ENCODE results near the gene MAPK8. TPM values are rescaled to one million over a fixed set of nuclear protein-coding genes. Genes with fewer than 3 reads are reported as not detected.

The MAPK8 gene
- total RNA-seq, 1 experiment from 2014 or later: 52.9 TPM

DNA sequence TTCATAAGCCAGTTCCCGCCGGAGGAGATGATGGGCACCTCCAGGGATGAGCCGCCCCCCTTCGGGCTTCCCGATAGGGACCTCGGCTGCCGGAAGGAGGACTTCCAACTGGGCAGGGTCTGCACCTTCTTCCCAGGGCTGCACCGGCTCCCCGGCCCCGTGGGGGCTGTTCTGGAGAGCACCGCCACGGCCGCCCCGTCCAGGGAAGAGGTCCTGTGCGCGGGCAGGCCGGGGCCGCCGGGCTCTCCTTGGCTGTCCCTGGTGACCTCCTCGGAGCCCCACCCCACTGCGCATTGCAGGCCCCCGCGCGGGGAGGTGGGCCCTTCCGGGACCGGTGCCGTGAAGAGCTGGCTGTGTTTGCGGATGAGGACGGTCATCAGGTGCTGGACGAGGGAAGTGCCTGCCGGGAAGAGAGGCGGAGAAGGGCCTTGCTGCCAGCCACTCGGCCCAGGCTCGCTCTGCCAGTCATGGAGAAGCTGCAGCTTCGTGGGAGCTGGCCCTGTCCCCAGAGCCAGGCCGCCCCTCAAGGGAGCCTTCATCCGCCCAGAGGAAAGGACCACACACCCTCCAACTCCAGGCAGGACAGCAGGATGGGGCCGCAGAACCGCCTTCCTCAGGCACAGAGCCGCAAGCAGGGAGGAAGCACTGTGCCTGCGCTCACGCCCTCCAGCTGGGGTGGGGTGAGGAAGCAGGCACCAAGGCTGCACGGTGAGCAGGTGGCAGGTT is 144.4 kb downstream of the MAPK8 start (continued):
- TF ChIP-seq, protein P1, sequence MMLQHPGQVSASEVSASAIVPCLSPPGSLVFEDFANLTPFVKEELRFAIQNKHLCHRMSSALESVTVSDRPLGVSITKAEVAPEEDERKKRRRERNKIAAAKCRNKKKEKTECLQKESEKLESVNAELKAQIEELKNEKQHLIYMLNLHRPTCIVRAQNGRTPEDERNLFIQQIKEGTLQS (CRISPR knock-in tag; conservative IDR thresholded peaks at IDR 0.05): no peak
- TF ChIP-seq ATF1 (CRISPR knock-in tag; IDR thresholded peaks at IDR 0.05) (no peak), NR3C1 (CRISPR knock-in tag; conservative IDR thresholded peaks at IDR 0.05; ENCODE audit: low read depth) (no peak), SP1 (CRISPR knock-in tag; conservative IDR thresholded peaks at IDR 0.05) (no peak), PRRX2 (CRISPR knock-in tag; IDR thresholded peaks at IDR 0.05) (no peak), IRF2 (CRISPR knock-in tag; IDR thresholded peaks at IDR 0.05; ENCODE audit: borderline replicate concordance, low read depth) (no peak), NR2C2 (CRISPR knock-in tag; IDR thresholded peaks at IDR 0.05) (no peak), SMAD4 (CRISPR knock-in tag; IDR thresholded peaks at IDR 0.05) (no peak)

DNA sequence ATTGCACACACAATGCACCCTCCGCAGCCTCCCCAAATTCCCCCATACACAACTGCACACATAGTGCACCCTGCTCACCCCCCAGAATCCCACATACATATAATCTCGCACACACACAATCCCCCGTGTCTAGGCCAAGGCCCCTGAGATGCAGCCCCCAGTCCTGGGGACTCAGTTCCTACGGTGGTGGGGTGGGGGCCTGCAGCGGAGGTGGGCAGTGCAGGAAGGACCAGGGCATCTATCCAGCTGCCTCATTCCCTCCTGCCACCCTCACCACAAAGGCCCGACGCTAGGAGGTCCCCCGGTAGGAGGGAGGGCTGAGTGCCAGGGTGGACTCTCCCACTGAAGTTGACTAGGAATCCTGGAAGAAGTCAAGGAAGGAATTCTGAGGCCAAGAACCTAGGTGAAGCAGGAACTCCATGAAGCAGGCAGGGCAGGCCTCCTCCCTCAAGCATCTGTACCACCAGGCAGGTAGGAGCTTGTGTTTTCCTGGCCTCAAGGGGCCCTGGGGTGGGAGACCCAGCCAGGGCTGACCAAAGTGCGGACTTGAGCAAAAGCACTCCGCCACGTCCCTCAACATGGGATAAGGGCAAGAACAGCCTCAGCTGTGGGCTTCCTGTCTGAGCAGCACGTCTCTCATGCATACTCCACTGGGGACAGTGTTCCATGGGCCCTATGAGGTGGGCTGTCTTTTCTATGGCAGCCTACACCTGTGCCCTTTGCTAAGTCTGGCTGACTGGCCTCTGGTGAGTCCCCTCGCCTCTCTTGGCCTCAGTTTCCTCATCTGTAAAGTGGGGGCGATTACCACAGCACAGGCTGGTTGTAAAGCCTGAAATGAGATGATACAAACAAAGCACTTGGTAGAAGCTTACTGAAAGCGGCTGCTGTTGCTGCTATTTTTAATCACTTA is 145.7 kb downstream of the MAPK8 start:
- ChIA-PET CTCF (interaction anchor here (1.1 kb wide), 1 partner anchor 8 kb away, joined by 3 read pairs; no protein-coding TSS in a partner anchor), POLR2A (no interaction called here)
- ATAC-seq: no peak
- peaks cover 13% of the 10 kb centered on the region; the same call in 1 of the 2 replicates for H3K4me1 Mint-ChIP-seq
- no peak for DNase-seq (ENCODE audit: low spot score)
- no peaks in the 10 kb centered on the region for H3K27me3 Mint-ChIP-seq (ENCODE audit: low read depth)
- TF ChIP-seq SP1 (CRISPR knock-in tag; conservative IDR thresholded peaks at IDR 0.05) (no peak), ZNF219 (CRISPR knock-in tag; IDR thresholded peaks at IDR 0.05; ENCODE audit: borderline replicate concordance) (no peak), SMAD4 (CRISPR knock-in tag; IDR thresholded peaks at IDR 0.05) (no peak), GRHL2 (CRISPR knock-in tag; IDR thresholded peaks at IDR 0.05; ENCODE audit: insufficient replicate concordance, severe bottlenecking) (no peak), JUN (CRISPR knock-in tag; IDR thresholded peaks at IDR 0.05) (no peak), ZNF671 (CRISPR knock-in tag; IDR thresholded peaks at IDR 0.05) (no peak), ZNF232 (CRISPR knock-in tag; IDR thresholded peaks at IDR 0.05) (no peak), SMAD3 (CRISPR knock-in tag; IDR thresholded peaks at IDR 0.05; ENCODE audit: borderline replicate concordance) (no peak), NFATC4 (CRISPR knock-in tag; IDR thresholded peaks at IDR 0.05) (no peak)
- TF ChIP-seq, protein P2, sequence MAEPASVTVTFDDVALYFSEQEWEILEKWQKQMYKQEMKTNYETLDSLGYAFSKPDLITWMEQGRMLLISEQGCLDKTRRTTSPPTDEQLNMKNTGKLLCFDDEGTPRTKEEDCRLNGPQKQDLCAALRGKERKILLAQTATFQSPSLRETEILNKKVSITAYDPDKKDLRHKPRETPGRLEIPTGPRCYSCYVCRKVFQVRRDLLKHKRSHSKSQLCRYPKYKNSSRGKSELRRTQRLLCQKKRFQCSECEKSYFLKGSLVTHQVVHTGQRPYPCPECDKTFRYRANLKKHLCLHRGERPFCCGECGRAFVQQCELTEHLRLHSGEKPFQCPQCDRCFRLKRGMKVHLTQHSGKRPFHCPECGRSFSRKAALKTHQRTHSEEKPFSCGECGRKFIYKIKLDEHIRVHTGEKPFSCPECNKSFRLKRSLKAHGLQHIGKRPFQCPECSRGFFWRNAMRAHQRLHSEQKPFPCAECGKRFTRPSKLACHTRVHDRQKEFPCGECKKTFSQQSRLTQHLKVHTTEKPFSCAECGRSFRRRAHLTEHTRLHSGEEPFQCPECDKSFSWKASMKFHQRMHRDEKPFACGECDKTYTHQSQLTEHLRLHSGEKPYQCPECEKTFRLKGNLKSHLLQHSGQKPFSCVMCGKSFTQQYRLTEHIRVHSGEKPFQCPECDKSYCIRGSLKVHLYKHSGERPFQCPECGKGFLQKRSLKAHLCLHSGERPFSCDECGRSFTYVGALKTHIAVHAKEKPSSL (CRISPR knock-in tag; conservative IDR thresholded peaks at IDR 0.05): no peak
- TF ChIP-seq, protein P3, sequence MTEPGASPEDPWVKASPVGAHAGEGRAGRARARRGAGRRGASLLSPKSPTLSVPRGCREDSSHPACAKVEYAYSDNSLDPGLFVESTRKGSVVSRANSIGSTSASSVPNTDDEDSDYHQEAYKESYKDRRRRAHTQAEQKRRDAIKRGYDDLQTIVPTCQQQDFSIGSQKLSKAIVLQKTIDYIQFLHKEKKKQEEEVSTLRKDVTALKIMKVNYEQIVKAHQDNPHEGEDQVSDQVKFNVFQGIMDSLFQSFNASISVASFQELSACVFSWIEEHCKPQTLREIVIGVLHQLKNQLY (CRISPR knock-in tag; IDR thresholded peaks at IDR 0.05): no peak
- TF ChIP-seq, protein P4, sequence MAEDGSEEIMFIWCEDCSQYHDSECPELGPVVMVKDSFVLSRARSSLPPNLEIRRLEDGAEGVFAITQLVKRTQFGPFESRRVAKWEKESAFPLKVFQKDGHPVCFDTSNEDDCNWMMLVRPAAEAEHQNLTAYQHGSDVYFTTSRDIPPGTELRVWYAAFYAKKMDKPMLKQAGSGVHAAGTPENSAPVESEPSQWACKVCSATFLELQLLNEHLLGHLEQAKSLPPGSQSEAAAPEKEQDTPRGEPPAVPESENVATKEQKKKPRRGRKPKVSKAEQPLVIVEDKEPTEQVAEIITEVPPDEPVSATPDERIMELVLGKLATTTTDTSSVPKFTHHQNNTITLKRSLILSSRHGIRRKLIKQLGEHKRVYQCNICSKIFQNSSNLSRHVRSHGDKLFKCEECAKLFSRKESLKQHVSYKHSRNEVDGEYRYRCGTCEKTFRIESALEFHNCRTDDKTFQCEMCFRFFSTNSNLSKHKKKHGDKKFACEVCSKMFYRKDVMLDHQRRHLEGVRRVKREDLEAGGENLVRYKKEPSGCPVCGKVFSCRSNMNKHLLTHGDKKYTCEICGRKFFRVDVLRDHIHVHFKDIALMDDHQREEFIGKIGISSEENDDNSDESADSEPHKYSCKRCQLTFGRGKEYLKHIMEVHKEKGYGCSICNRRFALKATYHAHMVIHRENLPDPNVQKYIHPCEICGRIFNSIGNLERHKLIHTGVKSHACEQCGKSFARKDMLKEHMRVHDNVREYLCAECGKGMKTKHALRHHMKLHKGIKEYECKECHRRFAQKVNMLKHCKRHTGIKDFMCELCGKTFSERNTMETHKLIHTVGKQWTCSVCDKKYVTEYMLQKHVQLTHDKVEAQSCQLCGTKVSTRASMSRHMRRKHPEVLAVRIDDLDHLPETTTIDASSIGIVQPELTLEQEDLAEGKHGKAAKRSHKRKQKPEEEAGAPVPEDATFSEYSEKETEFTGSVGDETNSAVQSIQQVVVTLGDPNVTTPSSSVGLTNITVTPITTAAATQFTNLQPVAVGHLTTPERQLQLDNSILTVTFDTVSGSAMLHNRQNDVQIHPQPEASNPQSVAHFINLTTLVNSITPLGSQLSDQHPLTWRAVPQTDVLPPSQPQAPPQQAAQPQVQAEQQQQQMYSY (CRISPR knock-in tag; IDR thresholded peaks at IDR 0.05): no peak
- TF ChIP-seq, protein P5, sequence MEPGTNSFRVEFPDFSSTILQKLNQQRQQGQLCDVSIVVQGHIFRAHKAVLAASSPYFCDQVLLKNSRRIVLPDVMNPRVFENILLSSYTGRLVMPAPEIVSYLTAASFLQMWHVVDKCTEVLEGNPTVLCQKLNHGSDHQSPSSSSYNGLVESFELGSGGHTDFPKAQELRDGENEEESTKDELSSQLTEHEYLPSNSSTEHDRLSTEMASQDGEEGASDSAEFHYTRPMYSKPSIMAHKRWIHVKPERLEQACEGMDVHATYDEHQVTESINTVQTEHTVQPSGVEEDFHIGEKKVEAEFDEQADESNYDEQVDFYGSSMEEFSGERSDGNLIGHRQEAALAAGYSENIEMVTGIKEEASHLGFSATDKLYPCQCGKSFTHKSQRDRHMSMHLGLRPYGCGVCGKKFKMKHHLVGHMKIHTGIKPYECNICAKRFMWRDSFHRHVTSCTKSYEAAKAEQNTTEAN (CRISPR knock-in tag; IDR thresholded peaks at IDR 0.05): no peak
- H3K9me3 Mint-ChIP-seq: no peaks in the 10 kb centered on the region
- no peak overlapping the region for H3K27ac Mint-ChIP-seq
- H3K4me3 Mint-ChIP-seq: no peak overlapping the region
- no peaks in the 10 kb centered on the region for H3K36me3 Mint-ChIP-seq
